GM10266 (cell line): ENCODE results near the gene ALDH1A1.

ENCODE experiments used
- DNase-seq: peaks from one replicate; pipeline ENCODE4 v3.0.0; 2012; ENCODE audit errors: extremely low spot score
- CTCF ChIP-seq: IDR thresholded peaks from 2 replicates; pipeline ENCODE4 v1.5.1; 2012; ENCODE audit warnings: mild to moderate bottlenecking, low read depth; ENCODE audit not compliant: control insufficient read depth, insufficient read depth; ENCODE audit errors: missing control alignments

The ALDH1A1 gene

GRCh38 chr9:72919246-72919945, 33.5 kb downstream of the ALDH1A1 start:
- no peak for DNase-seq
- TF ChIP-seq CTCF, result no peak

- DNase-seq, result no peak
- no peak for TF ChIP-seq CTCF
These were observed 34.9 kb downstream of the ALDH1A1 start for GRCh38 chr9:72917892-72918509.

DNA sequence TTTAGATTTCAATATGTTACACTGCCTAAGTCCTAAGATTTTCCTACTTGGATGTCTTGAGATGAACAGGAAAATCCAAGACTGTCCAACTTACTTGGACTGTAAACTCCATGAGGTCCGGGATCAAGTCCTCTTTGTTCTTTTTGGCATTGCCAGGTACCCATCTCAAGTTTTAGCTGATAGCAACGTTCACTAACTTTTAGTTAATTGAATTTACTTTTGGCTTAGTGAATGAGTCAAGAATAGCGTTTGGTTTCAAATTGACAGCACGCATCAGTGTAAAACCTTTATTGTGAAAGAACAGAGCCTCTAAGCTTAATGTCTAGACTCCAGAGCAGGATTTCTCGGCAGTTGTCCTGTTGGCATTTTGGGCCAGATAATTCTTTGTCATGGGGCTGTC, 37.2 kb downstream of the ALDH1A1 start:
- no peak for DNase-seq
- no peak for TF ChIP-seq CTCF

DNA sequence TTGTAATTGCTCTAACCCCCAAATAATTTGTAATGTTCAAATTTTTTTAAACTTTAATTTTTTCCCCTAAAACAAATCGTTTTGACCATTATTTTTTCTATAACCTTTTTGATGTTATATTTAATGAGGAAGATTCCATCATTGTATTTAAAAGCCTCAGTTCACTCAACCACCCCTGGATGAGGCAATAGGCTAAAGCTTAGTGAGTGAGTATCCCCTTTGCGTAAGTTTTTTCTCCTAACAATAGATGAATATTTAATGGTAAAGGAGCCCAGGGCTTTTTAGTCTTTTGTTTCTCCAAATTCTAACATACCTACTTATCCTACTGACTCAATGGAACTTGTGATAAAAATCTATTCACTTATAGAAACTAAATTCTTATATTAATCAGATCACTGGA, 38.1 kb downstream of the ALDH1A1 start:
- TF ChIP-seq CTCF, result no peak

DNA sequence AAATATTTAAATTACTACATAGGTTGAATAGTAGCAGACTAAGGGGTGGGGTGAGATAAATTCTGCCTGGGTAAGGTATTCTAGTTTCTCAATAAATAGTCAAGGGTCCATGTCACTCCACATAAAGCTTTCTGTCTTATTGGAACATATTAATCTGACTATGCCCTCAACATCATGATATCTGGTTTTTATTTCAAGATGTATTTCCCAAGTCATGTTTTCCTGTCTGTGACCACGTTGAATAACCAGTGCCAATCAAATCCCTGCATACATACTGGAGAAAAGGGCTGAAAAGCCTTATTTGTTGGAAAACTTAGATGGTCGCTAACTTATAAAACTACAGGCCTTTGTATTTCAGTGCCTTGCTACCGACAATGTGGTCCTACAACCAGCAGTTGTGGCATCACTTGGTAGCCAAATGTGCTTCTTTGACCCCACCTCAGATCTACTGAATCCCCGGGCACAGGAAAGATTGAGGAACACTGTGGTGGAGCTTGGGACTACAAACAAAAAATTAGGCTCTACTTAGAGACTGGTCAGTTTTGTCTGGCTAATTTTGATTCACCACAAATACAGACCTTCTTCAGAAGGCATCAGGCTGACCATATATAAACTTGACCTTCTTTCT, 39.4 kb downstream of the ALDH1A1 start:
- no peak for DNase-seq
- no peak for TF ChIP-seq CTCF

More for the DNA sequence above, 38.1 kb downstream of the ALDH1A1 start:
- DNase-seq, result no peak

GRCh38 chr9:72912476-72913381, 40.1 kb downstream of the ALDH1A1 start:
- DNase-seq, result no peak
- TF ChIP-seq CTCF, result no peak
